ENCODE results near the gene CLDN25. TPM values are rescaled to one million over a fixed set of nuclear protein-coding genes. Genes with fewer than 3 reads are reported as not detected.
A peak's percentile ranks its signal among the peaks of the same experiment; 100 is the strongest.

Gene CLDN25
- total RNA-seq, 1 donor from 2014 or later: not detected

- intact Hi-C loops (cut with DNase I): loop anchor here (1.0 to 2.0 kb wide), 2 partner anchors 23 to 492 kb away; partner anchors contain the start of gene ZW10
- DNase-seq (ENCODE audit: low spot score in 2 of 2): no peak
- Histone ChIP-seq H3K27me3 (no peaks in the 10 kb centered on the region), H3K4me1 (no peaks in the 10 kb centered on the region), H3K27ac (no peak overlapping the region), H3K36me3 (peaks cover 23 to 30% of the 10 kb centered on the region in 2 donors), H3K4me3 (no peak overlapping the region), H3K9me3 (no peaks in the 10 kb centered on the region)
- TF ChIP-seq CTCF (IDR thresholded peaks at IDR 0.05): peak; percentile 23 to 69 (median 54)
Observed at GRCh38 chr11:113796663-113797259, 17.2 kb downstream of the CLDN25 start.

- no peaks in the 10 kb centered on the region for H3K4me1 ChIP-seq
- TF ChIP-seq CTCF (IDR thresholded peaks at IDR 0.05): no peak
- intact Hi-C loops (cut with DNase I): no loop called here
- no peak overlapping the region for H3K27ac ChIP-seq
- no peak overlapping the region for H3K4me3 ChIP-seq
- DNase-seq (ENCODE audit: low spot score in 2 of 2): no peak
- H3K27me3 ChIP-seq: no peaks in the 10 kb centered on the region
- H3K9me3 ChIP-seq: no peaks in the 10 kb centered on the region
- H3K36me3 ChIP-seq: peaks cover 56 to 75% of the 10 kb centered on the region in 2 donors
Observed at GRCh38 chr11:113802621-113803020, 23.0 kb downstream of the CLDN25 start.

- H3K9me3 ChIP-seq: no peaks in the 10 kb centered on the region
- H3K36me3 ChIP-seq: peaks cover 57 to 72% of the 10 kb centered on the region in 2 donors
Observed at GRCh38 chr11:113805640-113806039, 26.0 kb downstream of the CLDN25 start.

GRCh38 chr11:113806406-113806805 lies 26.8 kb downstream of the CLDN25 start:
- Histone ChIP-seq H3K4me3 (no peak overlapping the region), H3K27ac (no peak overlapping the region), H3K27me3 (no peaks in the 10 kb centered on the region), H3K4me1 (no peaks in the 10 kb centered on the region), H3K9me3 (no peaks in the 10 kb centered on the region), H3K36me3 (peaks cover 56 to 64% of the 10 kb centered on the region in 2 donors)
- intact Hi-C loops (cut with DNase I): no loop called here
- TF ChIP-seq CTCF (IDR thresholded peaks at IDR 0.05): peak in 1 of 3 experiments; percentile 23
- no peak for DNase-seq (ENCODE audit: low spot score in 2 of 2)

More at GRCh38 chr11:113805640-113806039, 26.0 kb downstream of the CLDN25 start:
- intact Hi-C loops (cut with DNase I): no loop called here
- H3K4me3 ChIP-seq: no peak overlapping the region
- no peaks in the 10 kb centered on the region for H3K27me3 ChIP-seq
- no peaks in the 10 kb centered on the region for H3K4me1 ChIP-seq
- DNase-seq (ENCODE audit: low spot score in 2 of 2): no peak
- H3K27ac ChIP-seq: no peak overlapping the region
- no peak for TF ChIP-seq CTCF (IDR thresholded peaks at IDR 0.05)

GRCh38 chr11:113808931-113809330 lies 29.3 kb downstream of the CLDN25 start:
- DNase-seq (ENCODE audit: low spot score in 2 of 2): no peak
- no peak for TF ChIP-seq CTCF (IDR thresholded peaks at IDR 0.05)
- Histone ChIP-seq H3K27ac (no peak overlapping the region), H3K36me3 (peaks cover 41 to 51% of the 10 kb centered on the region in 2 donors), H3K9me3 (no peaks in the 10 kb centered on the region), H3K4me3 (no peak overlapping the region), H3K27me3 (no peaks in the 10 kb centered on the region), H3K4me1 (no peaks in the 10 kb centered on the region)
- intact Hi-C loops (cut with DNase I): no loop called here

Measured in ascending aorta (tissue), 2 donors.